A673 (cell line): ENCODE measurements around the gene DIPK1C. TPM values are rescaled to one million over a fixed set of nuclear protein-coding genes. Genes with fewer than 3 reads are reported as not detected.

Source experiments
- Bru-seq: library from RNA; stranded (reverse); fragments of 400-500 nt; gene quantifications from one replicate; lab custom pipeline; 2021; lab: Mats Ljungman, UMichigan
- BruChase-seq, 2 experiments: library from RNA; stranded (reverse); fragments of 400-500 nt; gene quantifications; one replicate each; lab custom pipeline; 2021; lab: Mats Ljungman, UMichigan
- BruUV-seq: library from RNA; stranded (reverse); fragments of 400-500 nt; replicated peaks from 2 replicates; lab custom pipeline; 2021; lab: Mats Ljungman, UMichigan
- CTCF ChIA-PET: fragments of 300-600 bp; sonication (Branson Sonifier 250); formaldehyde crosslinking; loops from one replicate; lab custom pipeline; 2022; ENCODE audit warnings: antibody characterized with exemption; lab: Charles Lee
- POLR2A ChIA-PET: fragments of 300-600 bp; sonication (Branson Sonifier 250); formaldehyde crosslinking; loops from one replicate; lab custom pipeline; 2022; ENCODE audit warnings: antibody characterized with exemption; ENCODE audit not compliant: low non-redundant PET; lab: Charles Lee
- DNase-seq: peaks from one replicate; pipeline ENCODE4 v3.0.0-alpha.2; 2015; ENCODE audit warnings: low spot score
- H3K27ac ChIP-seq: fragments of 200-600 bp; sonication (generic); 2 replicates; pipeline ENCODE4 v1.5.1; 2016; ENCODE audit warnings: mixed run types, low read depth, mild to moderate bottlenecking, mixed read lengths, antibody characterized with exemption, low read length; ENCODE audit not compliant: poor library complexity, severe bottlenecking
- H3K27me3 ChIP-seq: fragments of 200-600 bp; sonication (generic); replicated peaks from 2 replicates; pipeline ENCODE4 v1.6.1; 2017; ENCODE audit warnings: mixed run types, low read depth, mild to moderate bottlenecking, mixed read lengths, antibody characterized with exemption, low read length; ENCODE audit not compliant: insufficient read depth, poor library complexity
- H3K36me3 ChIP-seq: fragments of 200-600 bp; sonication (generic); 2 replicates; pipeline ENCODE4 v1.6.1; 2016; ENCODE audit warnings: mixed run types, mild to moderate bottlenecking, mixed read lengths, antibody characterized with exemption, low read length; ENCODE audit not compliant: insufficient read depth, poor library complexity, severe bottlenecking
- H3K4me1 ChIP-seq: fragments of 200-600 bp; sonication (generic); 2 replicates; pipeline ENCODE4 v1.6.1; 2017; ENCODE audit warnings: mixed run types, mild to moderate bottlenecking, mixed read lengths, antibody characterized with exemption, low read length; ENCODE audit not compliant: insufficient read depth, poor library complexity, severe bottlenecking
- H3K4me3 ChIP-seq: fragments of 200-600 bp; sonication (generic); 2 replicates; pipeline ENCODE4 v1.5.1; 2016; ENCODE audit warnings: low read depth, mixed run types, mild to moderate bottlenecking, mixed read lengths, low read length; ENCODE audit not compliant: poor library complexity, severe bottlenecking
- H3K9me3 ChIP-seq: fragments of 200-600 bp; sonication (generic); 2 replicates; pipeline ENCODE4 v1.6.1; 2016; ENCODE audit warnings: mixed run types, low read depth, mild to moderate bottlenecking, mixed read lengths, antibody characterized with exemption, low read length; ENCODE audit not compliant: poor library complexity, severe bottlenecking
- EZH2 ChIP-seq: fragments of 200-600 bp; sonication (generic); IDR thresholded peaks from 2 replicates; pipeline ENCODE4 v1.6.1; 2017; ENCODE audit warnings: borderline replicate concordance, low read depth, mild to moderate bottlenecking, mixed read lengths, antibody characterized with exemption, low read length; ENCODE audit not compliant: poor library complexity, severe bottlenecking
- intact Hi-C: fragments of 100-400 bp; cut with micrococcal nuclease; formaldehyde crosslinking; loops from one replicate; pipeline ENCODE4 v1.10.0; 2022; ENCODE audit not compliant: unreplicated experiment
- long read RNA-seq: library from polyadenylated mRNA; stranded (forward); transcript quantifications from one replicate; pipeline ENCODE4 v2.0.0, GENCODE V29; 2022
- total RNA-seq: library from RNA; stranded (reverse); gene quantifications from 2 replicates; pipeline ENCODE4 v1.2.3, GENCODE V29; 2021
- TF ChIP-seq, protein P1 (sequence below): fragments of 300-800, 200-600 bp; sonication (generic); conservative IDR thresholded peaks from 2 replicates; pipeline ENCODE4 v1.5.1; 2017; ENCODE audit warnings: low read depth, mild to moderate bottlenecking, antibody characterized with exemption, low read length, moderate library complexity, mixed read lengths

DIPK1C gene
- total RNA-seq (not detected in 2 replicates), Bru-seq, nascent RNA (percentile 4 among the genes with signal in this experiment), BruChase-seq, experiment 1, labeled RNA remaining after a 2-hour chase (not detected), BruChase-seq, experiment 2, labeled RNA remaining after a 6-hour chase (percentile 11 among the genes with signal in this experiment)
- long read RNA-seq = 0 reads

- H3K27me3 ChIP-seq = peaks cover 76% of the 10 kb centered on the region
- no peak for TF ChIP-seq EZH2
- TF ChIP-seq, protein P1, sequence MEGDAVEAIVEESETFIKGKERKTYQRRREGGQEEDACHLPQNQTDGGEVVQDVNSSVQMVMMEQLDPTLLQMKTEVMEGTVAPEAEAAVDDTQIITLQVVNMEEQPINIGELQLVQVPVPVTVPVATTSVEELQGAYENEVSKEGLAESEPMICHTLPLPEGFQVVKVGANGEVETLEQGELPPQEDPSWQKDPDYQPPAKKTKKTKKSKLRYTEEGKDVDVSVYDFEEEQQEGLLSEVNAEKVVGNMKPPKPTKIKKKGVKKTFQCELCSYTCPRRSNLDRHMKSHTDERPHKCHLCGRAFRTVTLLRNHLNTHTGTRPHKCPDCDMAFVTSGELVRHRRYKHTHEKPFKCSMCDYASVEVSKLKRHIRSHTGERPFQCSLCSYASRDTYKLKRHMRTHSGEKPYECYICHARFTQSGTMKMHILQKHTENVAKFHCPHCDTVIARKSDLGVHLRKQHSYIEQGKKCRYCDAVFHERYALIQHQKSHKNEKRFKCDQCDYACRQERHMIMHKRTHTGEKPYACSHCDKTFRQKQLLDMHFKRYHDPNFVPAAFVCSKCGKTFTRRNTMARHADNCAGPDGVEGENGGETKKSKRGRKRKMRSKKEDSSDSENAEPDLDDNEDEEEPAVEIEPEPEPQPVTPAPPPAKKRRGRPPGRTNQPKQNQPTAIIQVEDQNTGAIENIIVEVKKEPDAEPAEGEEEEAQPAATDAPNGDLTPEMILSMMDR = no peak
- H3K9me3 ChIP-seq = no peaks in the 10 kb centered on the region
- H3K4me3 ChIP-seq = peak within 1 kb of the TSS; percentile 17
- intact Hi-C loops = no loop called here
- no peaks in the 10 kb centered on the region for H3K4me1 ChIP-seq
- H3K36me3 ChIP-seq = no peaks in the 10 kb centered on the region
- no peak for DNase-seq
- no TSS peak for BruUV-seq
- no peak within 1 kb of the TSS for H3K27ac ChIP-seq
- ChIA-PET POLR2A (no interaction called here), CTCF (interaction anchor here (0.6 kb wide), 1 partner anchor 382 kb away, joined by 4 read pairs; no protein-coding TSS in a partner anchor)
Observed at GRCh38 chr18:74457043-74457724, at the start of gene DIPK1C. DIPK1C (minus strand) TSS chr18:74457308; CDS start chr18:74457259, 49 bp downstream.

GRCh38 chr18:74506448-74507084, 49.5 kb upstream of the DIPK1C start:
- POLR2A ChIA-PET = interaction anchor here (0.6 kb wide), 1 partner anchor 9 kb away, joined by 4 read pairs; no protein-coding TSS in a partner anchor
- TF ChIP-seq EZH2 = no peak
- TF ChIP-seq, protein P1 = no peak
- Histone ChIP-seq H3K9me3 (no peaks in the 10 kb centered on the region), H3K27ac (no peak overlapping the region), H3K27me3 (no peaks in the 10 kb centered on the region), H3K36me3 (peaks cover 19% of the 10 kb centered on the region), H3K4me1 (no peaks in the 10 kb centered on the region), H3K4me3 (no peak overlapping the region)
- no peak for DNase-seq
- intact Hi-C loops = no loop called here
- BruUV-seq = no TSS peak
- CTCF ChIA-PET = no interaction called here

DNA sequence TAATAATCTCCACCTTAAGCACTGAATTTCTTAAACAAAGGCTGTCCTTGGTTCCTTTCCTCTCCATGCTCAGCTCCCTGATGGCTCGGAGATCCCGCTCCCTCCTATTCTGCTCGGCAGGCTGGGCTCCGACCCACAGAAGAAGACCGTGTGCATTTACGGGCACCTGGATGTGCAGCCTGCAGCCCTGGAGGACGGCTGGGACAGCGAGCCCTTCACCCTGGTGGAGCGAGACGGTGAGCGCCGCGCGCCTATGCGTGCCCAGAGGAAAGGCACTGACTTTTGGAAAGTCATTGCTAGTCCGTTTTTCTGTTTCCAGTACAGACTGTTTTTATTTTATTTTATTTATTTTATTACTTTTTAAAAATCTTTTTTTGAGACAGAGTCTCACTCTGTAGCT, 48.7 kb upstream of the DIPK1C start:
- Histone ChIP-seq H3K4me1 (no peaks in the 10 kb centered on the region), H3K9me3 (no peaks in the 10 kb centered on the region), H3K4me3 (no peak overlapping the region), H3K27me3 (no peaks in the 10 kb centered on the region), H3K27ac (no peak overlapping the region), H3K36me3 (peaks cover 25% of the 10 kb centered on the region)
- TF ChIP-seq, protein P1 = no peak
- no peak for TF ChIP-seq EZH2
- ChIA-PET POLR2A (no interaction called here), CTCF (no interaction called here)
- intact Hi-C loops = no loop called here
- BruUV-seq = no TSS peak
- no peak for DNase-seq
